C4-2B (cell line): ENCODE results near the gene SNX33.

Experiments
- H3K27ac ChIP-seq: fragments of 450-650 bp; 2 replicates; pipeline ENCODE4 v1.5.1; 2017
- CTCF ChIP-seq: fragments of 450-650 bp; conservative IDR thresholded peaks from 2 replicates; pipeline ENCODE4 v1.5.1; 2017; ENCODE audit warnings: mild to moderate bottlenecking
- ZFX ChIP-seq: fragments of 450-650 bp; IDR thresholded peaks from 2 replicates; pipeline ENCODE4 v1.6.1; 2017

The SNX33 gene

GRCh38 chr15:75637245-75638009, 10.3 kb upstream of the SNX33 start:
- TF ChIP-seq ZFX (no peak), CTCF (no peak)
- no peak overlapping the region; the same call in 1 of the 2 replicates for H3K27ac ChIP-seq

- peak overlapping the region; percentile 99 for H3K27ac ChIP-seq
- no peak for TF ChIP-seq ZFX
- no peak for TF ChIP-seq CTCF
Observed at GRCh38 chr15:75639191-75639708, 8.5 kb upstream of the SNX33 start.

GRCh38 chr15:75639709-75640482, 7.8 kb upstream of the SNX33 start, which contains the start of gene IMP3:
Gene IMP3 (minus strand): TSS chr15:75640224. CDS start chr15:75640168, 56 bp downstream.
- H3K27ac ChIP-seq, result peak within 1 kb of the TSS; percentile 99
- TF ChIP-seq CTCF (no peak), ZFX (peak; percentile 66; the same call in 1 of the 2 replicates)

- H3K27ac ChIP-seq, result peak overlapping the region; percentile 99
- TF ChIP-seq ZFX, result no peak
- peak; percentile 46 for TF ChIP-seq CTCF
Observed at GRCh38 chr15:75640483-75641178, 7.1 kb upstream of the SNX33 start.

- H3K27ac ChIP-seq, result peak overlapping the region; percentile 99
- no peak for TF ChIP-seq ZFX
- TF ChIP-seq CTCF, result 0 out of 2 replicates have a peak, but pooled peaks have one; percentile 7
Observed at GRCh38 chr15:75641179-75641503, 6.6 kb upstream of the SNX33 start.

- no peak for TF ChIP-seq ZFX
- TF ChIP-seq CTCF, result no peak
- H3K27ac ChIP-seq, result peak overlapping the region; percentile 12; the same call in 1 of the 2 replicates
Observed at GRCh38 chr15:75641603-75642002, 6.1 kb upstream of the SNX33 start.
